HG03575 (cell line): ENCODE data around the gene SHKBP1.
"Not testable (repeated sequence)": the region's sequence is repeated elsewhere in the genome, so short reads cannot be mapped to it uniquely, and the experiment has no call there.

Experiments used
- ATAC-seq: cut with Tn5 transposase; IDR thresholded peaks from one replicate; pipeline ENCODE4 v1.9.1; 2021; ENCODE audit not compliant: unreplicated experiment, insufficient number of reproducible peaks, low FRiP score; ENCODE audit errors: extremely low read depth

SHKBP1 gene

DNA sequence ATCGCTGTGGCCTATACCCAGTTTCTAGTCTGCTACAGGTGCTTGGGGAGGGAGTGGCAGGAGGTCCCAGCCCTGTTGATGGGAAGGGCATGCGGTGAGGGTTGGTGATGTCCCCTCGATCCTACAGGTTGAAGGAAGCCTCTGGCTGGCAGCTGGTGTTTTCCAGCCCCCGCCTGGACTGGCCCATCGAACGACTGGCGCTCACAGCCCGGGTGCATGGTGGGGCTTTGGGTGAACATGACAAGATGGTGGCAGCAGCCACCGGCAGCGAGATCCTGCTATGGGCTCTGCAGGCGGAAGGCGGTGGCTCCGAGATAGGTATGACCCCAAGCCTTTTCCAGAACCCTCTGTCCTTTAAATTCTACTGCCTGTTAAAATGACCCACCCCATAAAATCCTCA, 3.9 kb downstream of the SHKBP1 start:
- ATAC-seq = no peak

DNA sequence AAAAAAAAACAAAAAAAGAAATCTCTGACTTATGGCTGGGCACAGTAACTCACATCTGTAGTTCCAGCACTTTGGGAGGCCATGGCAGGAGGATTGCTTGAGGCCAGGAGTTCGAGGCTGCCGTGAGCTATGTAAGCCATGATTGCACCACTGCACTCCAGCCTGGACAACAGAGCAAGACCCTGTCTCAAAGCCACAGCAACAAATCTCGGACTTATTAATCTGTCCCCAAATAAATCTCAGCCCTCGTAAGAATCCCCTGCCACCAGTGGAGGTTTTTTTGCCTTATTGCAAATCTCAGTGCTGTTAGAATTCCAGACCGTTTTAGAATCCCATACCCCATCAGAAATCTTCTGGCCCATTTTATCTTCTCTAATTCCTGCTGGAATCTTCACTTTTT, 4.9 kb downstream of the SHKBP1 start:
- no peak for ATAC-seq

DNA sequence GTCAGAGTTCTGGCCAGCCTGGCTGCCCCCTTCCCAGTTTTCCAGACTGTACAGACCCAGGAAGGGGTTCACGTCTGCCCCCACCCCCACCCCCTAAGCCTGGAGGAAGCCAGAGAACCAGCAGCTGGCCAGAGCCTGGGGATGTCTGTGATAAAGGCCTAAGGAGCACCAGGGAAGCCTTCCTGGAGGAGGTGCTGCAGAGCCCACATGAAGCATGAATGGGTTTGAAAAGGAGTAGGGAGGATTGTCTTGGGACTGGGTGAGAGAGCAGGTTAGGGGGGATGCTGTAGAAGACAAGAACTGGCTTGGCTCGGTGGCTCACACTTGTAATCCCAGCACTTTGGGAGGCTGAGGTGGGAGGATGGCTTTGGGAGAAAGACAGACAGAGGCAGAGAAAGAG, 5.8 kb downstream of the SHKBP1 start:
- ATAC-seq = no peak

DNA sequence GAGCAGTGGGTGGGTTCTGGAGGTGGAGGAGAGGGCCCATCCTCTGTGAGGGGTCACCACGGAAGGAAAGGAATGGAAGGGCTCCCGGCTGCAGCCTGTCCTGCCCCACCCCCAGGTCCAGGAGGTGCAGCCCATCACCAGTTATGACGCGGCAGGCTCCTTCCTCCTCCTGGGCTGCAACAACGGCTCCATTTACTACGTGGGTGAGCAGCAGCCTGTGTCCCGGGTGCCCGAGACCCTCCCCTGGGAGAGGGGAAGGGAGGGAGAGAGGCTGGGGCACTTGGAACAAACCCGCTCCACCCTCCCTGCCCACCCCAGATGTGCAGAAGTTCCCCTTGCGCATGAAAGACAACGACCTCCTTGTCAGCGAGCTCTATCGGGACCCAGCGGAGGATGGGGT, 6.6 kb downstream of the SHKBP1 start:
- no peak for ATAC-seq

DNA sequence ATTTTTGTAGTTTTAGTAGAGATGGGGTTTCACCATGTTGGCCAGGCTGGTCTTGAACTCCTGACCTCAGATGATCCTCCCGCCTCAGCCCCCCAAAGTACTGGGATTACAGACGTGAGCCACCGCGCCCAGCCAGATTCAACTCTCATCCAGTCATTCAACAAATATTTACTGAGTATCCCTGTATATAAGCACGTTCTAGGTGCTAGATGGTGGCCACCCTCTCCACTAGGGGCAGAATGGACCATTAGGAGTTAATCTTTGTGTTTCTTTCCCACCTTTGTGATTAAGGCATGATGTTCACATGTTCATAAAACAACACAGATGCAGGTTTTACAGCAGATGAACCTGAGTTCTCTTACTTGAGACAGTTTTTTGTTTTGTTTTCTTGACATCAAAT, 7.3 kb downstream of the SHKBP1 start:
- ATAC-seq = no peak

DNA sequence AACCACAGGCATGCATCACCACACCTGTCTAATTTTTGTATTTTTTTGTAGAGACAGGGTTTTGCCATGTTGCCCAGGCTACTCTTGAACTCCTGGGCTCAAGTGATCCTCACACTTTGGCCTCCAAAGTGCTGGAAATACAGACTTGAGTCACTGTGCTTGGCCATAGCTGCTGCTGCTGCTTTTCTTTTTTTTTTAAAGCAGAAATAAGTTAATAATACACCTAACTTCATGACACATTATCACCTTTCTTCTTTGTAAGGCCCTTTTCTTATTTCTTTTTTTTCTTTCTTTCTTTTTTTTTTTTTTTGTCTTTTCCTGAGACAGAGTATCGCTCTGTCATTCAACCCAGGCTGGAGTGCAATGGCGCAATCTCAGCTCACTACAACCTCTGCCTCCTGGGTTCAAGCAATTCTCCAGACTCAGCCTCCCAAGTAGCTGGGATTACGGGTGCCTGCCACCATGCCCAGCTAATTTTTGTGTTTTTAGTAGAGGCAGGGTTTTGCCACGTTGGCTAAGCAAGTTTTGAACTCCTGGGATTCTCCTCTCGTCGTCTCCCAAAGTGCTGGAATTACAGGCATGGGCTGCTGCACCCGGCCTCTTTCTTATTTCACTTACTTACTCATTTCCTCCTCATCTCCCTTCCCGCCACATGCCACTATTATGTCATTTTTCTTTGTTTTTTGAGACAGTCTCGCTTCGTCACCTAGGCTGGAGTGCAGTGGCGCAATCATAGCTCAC, 8.7 kb downstream of the SHKBP1 start:
- no peak for ATAC-seq

DNA sequence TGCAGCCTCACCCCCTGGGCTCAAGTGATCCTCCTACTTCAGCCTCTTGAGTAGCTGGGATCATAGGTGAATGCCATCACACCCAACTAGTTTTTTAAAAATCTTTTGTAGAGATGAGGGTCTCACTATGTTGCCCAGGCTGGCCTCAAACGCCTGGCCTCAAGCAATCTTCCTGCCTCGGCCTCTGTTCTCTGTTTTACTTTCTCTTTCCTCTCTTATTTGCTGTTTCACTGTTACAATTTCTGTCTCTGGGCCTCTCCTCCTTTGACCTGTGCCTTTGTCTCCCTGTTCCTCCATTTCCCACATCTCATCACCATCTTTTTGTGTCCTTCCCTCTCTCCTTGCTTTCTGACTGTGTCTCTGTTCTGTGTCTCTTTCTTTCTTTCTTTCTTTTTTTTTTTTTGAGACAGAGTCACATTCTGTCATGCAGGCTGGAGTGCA, 9.3 kb downstream of the SHKBP1 start:
- ATAC-seq = no peak

DNA sequence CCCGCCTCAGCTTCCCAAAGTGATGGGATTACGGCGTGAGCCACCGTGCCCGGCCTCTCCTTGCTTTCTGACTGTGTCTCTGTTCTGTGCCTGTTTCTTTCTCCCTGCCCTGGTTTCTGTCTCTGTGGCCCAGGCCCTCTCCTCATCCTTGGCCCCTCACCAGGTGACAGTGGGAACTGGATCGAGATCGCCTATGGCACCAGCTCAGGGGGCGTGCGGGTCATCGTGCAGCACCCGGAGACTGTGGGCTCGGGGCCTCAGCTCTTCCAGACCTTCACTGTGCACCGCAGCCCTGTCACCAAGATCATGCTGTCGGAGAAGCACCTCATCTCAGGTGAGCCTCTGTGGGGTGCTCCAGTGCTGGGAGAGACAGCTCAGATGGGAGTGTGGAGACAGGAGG, 9.9 kb downstream of the SHKBP1 start:
- no peak for ATAC-seq

DNA sequence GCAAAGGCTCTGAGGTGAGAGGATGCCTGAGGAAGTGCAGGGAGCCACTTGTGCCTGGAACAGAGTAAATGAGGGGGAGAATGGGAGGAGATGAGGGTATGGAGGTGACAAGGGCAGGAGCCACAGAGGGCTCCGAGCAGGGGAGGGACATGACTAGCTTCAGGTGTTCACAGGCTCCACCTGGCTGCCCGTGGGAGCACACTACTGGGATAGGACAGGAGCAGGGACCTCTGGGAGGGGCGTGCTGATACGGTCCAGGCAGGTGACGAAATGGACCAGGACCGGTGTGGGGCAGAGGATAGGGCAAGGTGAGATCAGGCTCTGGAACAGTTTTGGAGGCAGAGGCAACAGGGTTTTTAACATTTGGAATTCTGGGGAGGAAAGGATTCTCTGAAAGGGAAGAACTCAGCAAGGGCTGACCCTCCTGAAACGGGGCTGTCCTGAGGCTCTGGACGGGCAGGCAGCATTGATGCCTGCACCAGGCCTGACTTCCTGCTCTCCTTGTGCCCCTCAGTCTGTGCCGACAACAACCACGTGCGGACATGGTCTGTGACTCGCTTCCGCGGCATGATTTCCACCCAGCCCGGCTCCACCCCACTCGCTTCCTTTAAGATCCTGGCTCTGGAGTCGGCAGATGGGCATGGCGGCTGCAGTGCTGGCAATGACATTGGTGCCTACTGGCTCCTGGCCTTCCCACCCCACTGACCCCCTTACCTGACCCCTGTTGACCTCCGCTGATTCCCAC, 11.6 kb downstream of the SHKBP1 start:
- no peak for ATAC-seq

DNA sequence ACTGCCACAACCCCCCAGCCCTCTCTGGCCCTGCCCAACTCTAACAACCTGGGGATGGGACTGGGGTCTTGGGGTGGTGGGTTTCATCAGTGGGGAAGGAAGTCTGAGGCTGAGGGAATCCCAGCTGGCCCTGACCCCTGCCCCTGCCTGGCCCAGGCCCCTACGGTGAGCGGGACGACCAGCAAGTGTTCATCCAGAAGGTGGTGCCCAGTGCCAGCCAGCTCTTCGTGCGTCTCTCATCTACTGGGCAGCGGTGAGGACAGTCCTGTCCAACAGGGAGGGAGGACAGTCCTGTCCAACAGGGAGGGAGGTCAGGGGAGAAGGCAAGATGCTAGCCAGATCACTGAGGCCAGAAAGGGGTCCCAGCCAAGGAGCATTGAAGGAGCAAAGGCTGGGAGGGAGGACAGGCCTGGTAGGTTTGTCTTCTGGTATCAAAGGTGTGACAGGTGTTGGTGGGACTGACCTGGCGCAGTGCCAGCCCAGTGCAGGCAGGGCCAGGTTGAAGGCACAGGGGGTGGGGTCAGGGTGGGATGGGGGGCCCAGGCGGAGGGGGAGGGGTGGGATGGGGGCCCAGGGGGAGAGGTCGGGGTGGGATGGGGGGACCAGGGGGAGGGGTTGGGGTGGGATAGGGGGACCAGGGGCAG, 12.4 kb downstream of the SHKBP1 start:
- no peak for ATAC-seq

DNA sequence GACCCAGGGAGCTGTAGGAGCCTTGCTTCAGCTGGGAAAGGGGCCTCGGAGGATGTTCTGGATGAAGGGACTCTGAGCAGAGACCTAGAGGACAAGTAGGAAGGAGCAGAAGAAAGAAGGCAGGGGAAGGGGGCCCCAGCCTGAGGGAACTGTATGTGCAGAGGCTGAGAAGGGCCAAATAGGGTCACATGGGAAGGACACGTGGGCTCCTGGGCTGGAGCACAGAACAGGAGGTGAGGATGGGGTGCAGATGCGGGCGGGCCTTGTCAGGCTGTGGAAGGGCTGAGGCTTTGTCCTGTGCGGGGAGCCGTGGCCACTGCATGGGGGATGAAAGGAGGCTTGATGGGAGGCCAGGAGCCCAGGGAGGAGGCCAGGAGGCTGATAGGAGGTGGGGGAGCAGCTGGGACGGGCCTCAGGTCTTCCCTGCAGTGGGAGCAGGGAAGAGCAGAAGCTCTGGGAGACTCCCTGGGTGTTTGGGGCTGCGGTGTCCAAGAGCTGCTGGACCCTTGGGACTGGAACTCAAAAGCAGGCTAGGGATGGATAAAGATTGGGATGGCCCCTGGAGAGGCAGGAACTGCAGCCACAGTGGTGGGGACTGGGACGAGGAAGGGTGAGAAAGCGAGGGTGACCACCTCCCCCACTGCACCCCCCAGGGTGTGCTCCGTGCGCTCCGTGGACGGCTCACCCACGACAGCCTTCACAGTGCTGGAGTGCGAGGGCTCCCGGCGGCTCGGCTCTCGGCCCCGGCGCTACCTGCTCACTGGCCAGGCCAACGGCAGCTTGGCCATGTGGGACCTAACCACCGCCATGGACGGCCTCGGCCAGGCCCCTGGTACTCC, 13.1 kb downstream of the SHKBP1 start:
- ATAC-seq = no peak

DNA sequence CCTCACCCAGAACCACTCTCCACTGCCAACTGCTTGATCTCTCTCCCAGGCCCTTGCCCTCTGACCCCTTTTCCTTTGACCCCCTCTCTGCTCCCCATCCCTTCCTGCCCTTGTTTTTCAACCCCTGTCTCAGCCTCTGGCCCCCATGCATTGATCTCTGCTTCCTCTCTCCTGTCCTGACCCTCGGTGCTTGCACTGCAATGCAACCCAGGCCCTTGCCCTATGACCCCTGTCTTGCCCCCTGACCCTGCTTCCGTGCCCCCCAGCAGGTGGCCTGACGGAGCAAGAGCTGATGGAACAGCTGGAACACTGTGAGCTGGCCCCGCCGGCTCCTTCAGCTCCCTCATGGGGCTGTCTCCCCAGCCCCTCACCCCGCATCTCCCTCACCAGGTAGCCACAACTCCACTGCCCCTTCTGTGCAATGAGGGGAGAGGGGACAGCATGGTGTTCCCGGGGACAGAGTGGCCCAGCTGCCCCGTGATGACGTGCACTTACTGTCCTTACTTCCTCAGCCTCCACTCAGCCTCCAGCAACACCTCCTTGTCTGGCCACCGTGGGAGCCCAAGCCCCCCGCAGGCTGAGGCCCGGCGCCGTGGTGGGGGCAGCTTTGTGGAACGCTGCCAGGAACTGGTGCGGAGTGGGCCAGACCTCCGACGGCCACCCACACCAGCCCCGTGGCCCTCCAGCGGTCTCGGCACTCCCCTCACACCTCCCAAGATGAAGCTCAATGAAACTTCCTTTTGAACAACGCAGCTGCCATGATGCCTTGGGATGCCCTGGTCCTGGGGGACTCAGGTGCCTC, 14.0 kb downstream of the SHKBP1 start:
- no peak for ATAC-seq

DNA sequence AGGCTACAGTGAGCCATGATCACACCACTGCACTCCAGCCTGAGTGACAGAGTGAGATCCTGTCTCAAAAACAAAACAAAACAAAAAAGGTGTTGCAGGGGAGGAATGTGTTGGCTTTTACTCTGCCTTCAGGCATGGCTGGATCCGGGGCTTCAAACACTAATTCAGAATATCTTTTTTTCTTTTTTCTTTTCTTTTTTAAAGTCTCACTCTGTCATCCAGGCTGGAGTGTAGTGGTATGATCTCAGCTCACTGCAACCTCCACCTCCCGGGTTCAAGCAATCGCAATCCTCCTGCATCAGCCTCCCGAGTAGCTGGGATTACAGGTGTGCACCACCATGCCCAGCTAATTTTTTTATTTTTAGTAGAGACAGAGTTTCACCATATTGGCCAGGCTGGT, 15.1 kb downstream of the SHKBP1 start:
- ATAC-seq = not testable (repeated sequence)

DNA sequence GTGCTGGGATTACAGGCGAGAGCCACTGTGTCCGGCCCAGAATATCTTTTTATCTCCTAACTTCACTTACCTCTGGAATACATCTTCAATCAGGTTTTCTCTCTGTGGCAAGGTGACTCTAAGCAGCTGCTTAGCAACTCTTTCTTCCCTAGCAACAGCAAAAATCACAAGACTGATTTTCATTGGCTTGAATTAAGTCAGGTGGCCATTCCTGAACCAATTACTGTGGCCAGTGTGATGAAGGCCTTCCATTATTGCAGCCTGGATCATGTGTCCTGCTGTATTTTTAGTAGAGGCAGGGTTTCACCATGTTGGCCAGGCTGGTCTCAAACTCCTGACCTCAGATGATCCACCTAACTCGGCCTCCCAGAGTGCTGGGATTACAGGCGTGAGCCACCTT, 15.5 kb downstream of the SHKBP1 start:
- ATAC-seq = no peak

DNA sequence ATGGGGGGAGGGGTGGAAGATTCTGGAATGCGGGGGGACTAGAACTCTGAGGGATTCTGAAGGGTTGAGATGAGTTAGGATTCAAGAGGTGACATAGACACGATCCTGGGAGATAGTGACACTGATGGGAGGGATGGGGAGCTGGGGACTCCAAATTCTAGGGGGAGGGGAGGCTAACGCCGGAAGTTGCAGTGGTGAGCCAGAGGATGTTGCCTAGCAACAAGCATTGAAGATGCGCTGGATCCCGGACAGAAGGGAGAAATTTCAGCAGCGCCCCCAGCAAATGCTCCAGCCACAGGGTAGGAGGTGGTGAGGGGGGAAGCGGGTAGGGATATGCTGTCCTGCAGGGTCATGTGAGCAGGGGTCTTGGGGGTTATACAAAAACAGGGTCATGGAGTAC, 17.6 kb downstream of the SHKBP1 start:
- no peak for ATAC-seq

DNA sequence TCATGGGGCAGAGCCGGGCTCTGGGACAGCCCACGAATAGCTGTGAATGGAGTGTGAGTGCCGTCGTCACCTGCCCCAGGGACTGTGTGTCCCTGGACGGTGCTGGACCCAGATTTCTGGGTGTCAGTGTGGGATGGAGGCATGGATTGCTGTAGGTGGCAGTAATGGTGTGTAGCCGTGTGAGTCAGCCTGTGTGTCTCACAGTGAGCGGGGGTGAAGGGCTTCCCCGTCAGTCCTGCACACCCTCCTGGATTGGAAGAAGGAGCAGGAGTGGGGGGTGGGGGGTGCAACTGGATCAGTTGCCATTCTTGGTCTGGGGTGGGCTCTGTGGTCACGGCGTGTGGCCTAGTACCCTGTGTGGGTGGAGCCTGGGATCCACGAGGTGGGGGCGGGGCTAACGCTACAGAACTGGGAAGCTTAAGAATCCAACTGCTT, 18.0 kb downstream of the SHKBP1 start:
- no peak for ATAC-seq

DNA sequence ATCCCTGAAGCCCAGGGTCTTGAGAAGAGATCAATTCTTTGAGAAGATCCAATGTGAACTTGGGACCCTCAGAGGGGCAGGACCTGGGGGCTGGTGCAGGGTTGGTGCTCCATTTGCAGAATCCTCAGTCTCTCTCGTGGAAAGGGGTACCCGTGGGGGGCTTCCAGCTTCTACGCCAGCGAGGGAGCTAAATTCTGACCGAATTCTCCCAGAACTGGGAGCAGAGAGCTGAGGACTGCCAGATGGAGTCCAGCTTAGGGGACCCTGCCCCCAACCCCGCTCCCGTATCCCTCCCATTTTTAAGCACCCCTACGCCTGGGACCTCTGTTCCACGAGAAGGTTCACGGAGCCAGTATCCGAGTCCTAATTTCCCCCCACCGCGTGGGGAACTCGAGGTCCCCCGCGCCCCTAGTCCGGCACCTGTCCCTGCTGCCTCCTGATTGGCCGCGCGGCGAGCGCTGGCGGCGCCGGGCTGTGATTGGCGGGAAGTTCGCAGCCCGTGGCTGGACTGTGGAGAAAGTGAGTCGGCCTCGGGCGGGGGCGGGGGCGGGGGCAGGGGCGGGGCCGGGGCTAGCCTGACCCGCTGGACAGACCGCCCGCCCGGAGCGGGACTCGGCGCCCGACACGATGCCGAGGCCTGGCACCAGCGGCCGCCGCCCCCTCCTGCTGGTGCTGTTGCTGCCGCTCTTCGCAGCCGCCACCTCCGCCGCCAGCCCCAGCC, 20.1 kb downstream of the SHKBP1 start:
- no peak for ATAC-seq

DNA sequence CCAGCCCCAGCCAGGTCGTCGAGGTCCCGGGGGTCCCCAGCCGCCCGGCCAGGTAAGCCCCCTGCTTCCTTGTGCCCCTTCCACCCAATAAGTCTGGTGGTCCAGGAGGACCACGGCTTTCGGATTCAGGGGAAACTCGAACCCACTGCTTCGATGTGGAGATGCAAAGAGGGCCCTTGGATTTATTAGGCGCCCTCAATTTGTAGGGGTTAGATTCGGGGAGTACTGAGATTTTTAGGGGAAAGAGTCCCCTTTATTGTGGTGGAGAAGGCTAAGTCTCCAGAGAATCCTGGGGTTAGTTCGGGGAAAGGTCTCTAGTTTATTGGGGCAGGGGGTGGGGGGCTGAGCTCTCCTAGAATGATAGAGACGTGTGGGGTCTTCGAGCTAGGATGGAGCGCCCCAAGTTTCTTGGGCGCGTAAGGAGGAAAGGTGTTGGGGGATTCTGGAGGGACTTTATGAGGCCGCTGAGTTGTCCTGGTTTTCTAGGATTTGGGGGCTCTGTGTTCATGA, 20.7 kb downstream of the SHKBP1 start:
- no peak for ATAC-seq
